Measurements from ENCODE around the gene TNNC1. TPM values are rescaled to one million over a fixed set of nuclear protein-coding genes. Genes with fewer than 3 reads are reported as not detected.

Gene TNNC1
- total RNA-seq, 1 donor, result 1.4 TPM

- DNase-seq (ENCODE audit: low read depth), result no peak
- no peak overlapping the region for H3K4me3 ChIP-seq (ENCODE audit: low read depth, low read length)
- TF ChIP-seq, protein P1, sequence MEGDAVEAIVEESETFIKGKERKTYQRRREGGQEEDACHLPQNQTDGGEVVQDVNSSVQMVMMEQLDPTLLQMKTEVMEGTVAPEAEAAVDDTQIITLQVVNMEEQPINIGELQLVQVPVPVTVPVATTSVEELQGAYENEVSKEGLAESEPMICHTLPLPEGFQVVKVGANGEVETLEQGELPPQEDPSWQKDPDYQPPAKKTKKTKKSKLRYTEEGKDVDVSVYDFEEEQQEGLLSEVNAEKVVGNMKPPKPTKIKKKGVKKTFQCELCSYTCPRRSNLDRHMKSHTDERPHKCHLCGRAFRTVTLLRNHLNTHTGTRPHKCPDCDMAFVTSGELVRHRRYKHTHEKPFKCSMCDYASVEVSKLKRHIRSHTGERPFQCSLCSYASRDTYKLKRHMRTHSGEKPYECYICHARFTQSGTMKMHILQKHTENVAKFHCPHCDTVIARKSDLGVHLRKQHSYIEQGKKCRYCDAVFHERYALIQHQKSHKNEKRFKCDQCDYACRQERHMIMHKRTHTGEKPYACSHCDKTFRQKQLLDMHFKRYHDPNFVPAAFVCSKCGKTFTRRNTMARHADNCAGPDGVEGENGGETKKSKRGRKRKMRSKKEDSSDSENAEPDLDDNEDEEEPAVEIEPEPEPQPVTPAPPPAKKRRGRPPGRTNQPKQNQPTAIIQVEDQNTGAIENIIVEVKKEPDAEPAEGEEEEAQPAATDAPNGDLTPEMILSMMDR (IDR thresholded peaks at IDR 0.05; ENCODE audit: insufficient read depth, low read length), result no peak
Measured at GRCh38 chr3:52489453-52489852, 35.6 kb upstream of the TNNC1 start.

GRCh38 chr3:52488746-52489145, 34.9 kb upstream of the TNNC1 start:
- TF ChIP-seq, protein P1 (IDR thresholded peaks at IDR 0.05; ENCODE audit: insufficient read depth, low read length), result no peak
- no peak for DNase-seq (ENCODE audit: low read depth)

GRCh38 chr3:52487788-52488691, 34.2 kb upstream of the TNNC1 start:
- H3K4me3 ChIP-seq (ENCODE audit: low read depth, low read length), result no peak overlapping the region
- TF ChIP-seq, protein P1 (IDR thresholded peaks at IDR 0.05; ENCODE audit: insufficient read depth, low read length), result no peak
- no peak for DNase-seq (ENCODE audit: low read depth)

More at GRCh38 chr3:52488746-52489145, 34.9 kb upstream of the TNNC1 start:
- no peak overlapping the region for H3K4me3 ChIP-seq (ENCODE audit: low read depth, low read length)

DNA sequence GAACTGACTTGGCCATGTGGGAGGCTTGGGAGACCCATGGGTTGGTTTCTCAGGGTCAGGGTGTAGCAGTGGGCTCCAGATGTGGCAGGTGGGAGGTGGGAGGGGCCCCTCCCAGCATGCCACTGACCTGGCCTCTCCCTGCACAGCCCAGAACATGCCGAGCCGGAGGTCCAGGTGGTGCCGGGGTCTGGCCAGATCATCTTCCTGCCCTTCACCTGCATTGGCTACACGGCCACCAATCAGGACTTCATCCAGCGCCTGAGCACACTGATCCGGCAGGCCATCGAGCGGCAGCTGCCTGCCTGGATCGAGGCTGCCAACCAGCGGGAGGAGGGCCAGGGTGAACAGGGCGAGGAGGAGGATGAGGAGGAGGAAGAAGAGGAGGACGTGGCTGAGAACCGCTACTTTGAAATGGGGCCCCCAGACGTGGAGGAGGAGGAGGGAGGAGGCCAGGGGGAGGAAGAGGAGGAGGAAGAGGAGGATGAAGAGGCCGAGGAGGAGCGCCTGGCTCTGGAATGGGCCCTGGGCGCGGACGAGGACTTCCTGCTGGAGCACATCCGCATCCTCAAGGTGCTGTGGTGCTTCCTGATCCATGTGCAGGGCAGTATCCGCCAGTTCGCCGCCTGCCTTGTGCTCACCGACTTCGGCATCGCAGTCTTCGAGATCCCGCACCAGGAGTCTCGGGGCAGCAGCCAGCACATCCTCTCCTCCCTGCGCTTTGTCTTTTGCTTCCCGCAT, 33.4 kb upstream of the TNNC1 start:
- TF ChIP-seq, protein P1 (IDR thresholded peaks at IDR 0.05; ENCODE audit: insufficient read depth, low read length), result no peak
- DNase-seq (ENCODE audit: low read depth), result no peak
- H3K4me3 ChIP-seq (ENCODE audit: low read depth, low read length), result no peak overlapping the region

GRCh38 chr3:52484680-52485461, 31.0 kb upstream of the TNNC1 start:
- DNase-seq (ENCODE audit: low read depth), result no peak
- H3K4me3 ChIP-seq (ENCODE audit: low read depth, low read length), result no peak overlapping the region
- TF ChIP-seq, protein P1 (IDR thresholded peaks at IDR 0.05; ENCODE audit: insufficient read depth, low read length), result no peak

GRCh38 chr3:52483577-52484381, 29.9 kb upstream of the TNNC1 start:
- no peak overlapping the region for H3K4me3 ChIP-seq (ENCODE audit: low read depth, low read length)
- TF ChIP-seq, protein P1 (IDR thresholded peaks at IDR 0.05; ENCODE audit: insufficient read depth, low read length), result no peak
- DNase-seq (ENCODE audit: low read depth), result peak; percentile 83

All from fibroblast of the aortic adventitia (primary cell).